ENCODE measurements around the gene WIPF2.

GRCh38 chr17:40309031-40309948 is 90.2 kb downstream of the WIPF2 start, which contains the start of gene RARA:
- no peak for TF ChIP-seq CTCF (IDR thresholded peaks at IDR 0.05; ENCODE audit: low read depth, low read length)
- no peak for TF ChIP-seq EZH2phosphoT487 (IDR thresholded peaks at IDR 0.05; ENCODE audit: low read depth)

Measured in OCI-LY3 (cell line).